ENCODE results near the gene TANK. TPM values are rescaled to one million over a fixed set of nuclear protein-coding genes. Genes with fewer than 3 reads are reported as not detected.
A peak's percentile ranks its signal among the peaks of the same experiment; 100 is the strongest.

Gene TANK
- total RNA-seq, 3 donors from 2014 or later (not counting 1 experiment from before 2014, with no cell fraction given) = 68.9 to 121 (median 76.1) TPM

GRCh38 chr2:161159456-161160225 is 587 bp upstream of the TANK start:
- ATAC-seq = no peak
- Histone ChIP-seq H3K4me3 (ENCODE audit: low read length) (peak overlapping the region; percentile 98), H3K4me1 (ENCODE audit: control insufficient read depth, insufficient read depth, low read length) (no peaks in the 10 kb centered on the region), H3K9me3 (ENCODE audit: control insufficient read depth, insufficient read depth, low read length) (no peaks in the 10 kb centered on the region), H3K27ac (ENCODE audit: low read length) (peak overlapping the region; percentile 99), H3K27me3 (ENCODE audit: control insufficient read depth, insufficient read depth, low read length) (no peaks in the 10 kb centered on the region), H3K36me3 (ENCODE audit: control insufficient read depth, insufficient read depth, low read length) (peaks cover 14% of the 10 kb centered on the region)
- no peak for DNase-seq
- WGBS (ENCODE audit: insufficient coverage) = 8% methylated on average over 7 of the region's 9 CpGs
- peak overlapping the region; percentile 96 for H3K4me3 Mint-ChIP-seq
- no peaks in the 10 kb centered on the region for H3K36me3 Mint-ChIP-seq
- H3K9me3 Mint-ChIP-seq = no peaks in the 10 kb centered on the region
- peaks cover 0 to 2% of the 10 kb centered on the region in 2 donors for H3K27me3 Mint-ChIP-seq (ENCODE audit: low read depth in 2 of 2)
- intact Hi-C loops (cut with micrococcal nuclease) = loop anchor here (1.0 to 2.0 kb wide), 2 partner anchors 23 to 149 kb away; partner anchors contain the start of gene PSMD14
- H3K27ac Mint-ChIP-seq = peak overlapping the region; percentile 91 to 96
- peaks cover 27 to 31% of the 10 kb centered on the region in 2 donors for H3K4me1 Mint-ChIP-seq
- no peak for TF ChIP-seq CTCF (IDR thresholded peaks at IDR 0.05)

GRCh38 chr2:161161074-161161706 is 962 bp downstream of the TANK start:
- H3K36me3 Mint-ChIP-seq = no peaks in the 10 kb centered on the region
- H3K4me3 Mint-ChIP-seq = peak overlapping the region; percentile 96
- DNase-seq (no peak), ATAC-seq (peak in 2 of 3 donors; percentile 37 to 51)
- peaks cover 34 to 43% of the 10 kb centered on the region in 2 donors for H3K4me1 Mint-ChIP-seq
- no peaks in the 10 kb centered on the region for H3K27me3 Mint-ChIP-seq (ENCODE audit: low read depth in 2 of 2)
- Histone ChIP-seq H3K9me3 (ENCODE audit: control insufficient read depth, insufficient read depth, low read length) (no peaks in the 10 kb centered on the region), H3K4me1 (ENCODE audit: control insufficient read depth, insufficient read depth, low read length) (no peaks in the 10 kb centered on the region), H3K36me3 (ENCODE audit: control insufficient read depth, insufficient read depth, low read length) (peaks cover 16% of the 10 kb centered on the region), H3K4me3 (ENCODE audit: low read length) (peak overlapping the region; percentile 98), H3K27ac (ENCODE audit: low read length) (peak overlapping the region; percentile 99), H3K27me3 (ENCODE audit: control insufficient read depth, insufficient read depth, low read length) (no peaks in the 10 kb centered on the region)
- 0% methylated on average over 11 of the region's 13 CpGs for WGBS (ENCODE audit: insufficient coverage)
- H3K9me3 Mint-ChIP-seq = no peaks in the 10 kb centered on the region
- H3K27ac Mint-ChIP-seq = peak overlapping the region; percentile 91 to 96
- no peak for TF ChIP-seq CTCF (IDR thresholded peaks at IDR 0.05)
- intact Hi-C loops (cut with micrococcal nuclease) = loop anchor here (2.0 kb wide), 1 partner anchor 24 kb away; no protein-coding TSS in a partner anchor

- WGBS (ENCODE audit: insufficient coverage) = 40% methylated on average over 1 of the region's 2 CpGs
- H3K9me3 ChIP-seq (ENCODE audit: control insufficient read depth, insufficient read depth, low read length) = no peaks in the 10 kb centered on the region
- Mint-ChIP-seq H3K27ac (peak overlapping the region; percentile 47 to 51), H3K36me3 (no peaks in the 10 kb centered on the region), H3K9me3 (no peaks in the 10 kb centered on the region), H3K4me1 (peaks cover 57 to 63% of the 10 kb centered on the region in 2 donors), H3K27me3 (ENCODE audit: low read depth in 2 of 2) (no peaks in the 10 kb centered on the region), H3K4me3 (peak overlapping the region; percentile 33)
- no peak for TF ChIP-seq CTCF (IDR thresholded peaks at IDR 0.05)
- no peak for ATAC-seq
- H3K4me1 ChIP-seq (ENCODE audit: control insufficient read depth, insufficient read depth, low read length) = peaks cover 19% of the 10 kb centered on the region
- no peak overlapping the region for H3K4me3 ChIP-seq (ENCODE audit: low read length)
- peak overlapping the region; percentile 31 for H3K27ac ChIP-seq (ENCODE audit: low read length)
- no peak for DNase-seq
- no peaks in the 10 kb centered on the region for H3K27me3 ChIP-seq (ENCODE audit: control insufficient read depth, insufficient read depth, low read length)
- H3K36me3 ChIP-seq (ENCODE audit: control insufficient read depth, insufficient read depth, low read length) = peaks cover 16% of the 10 kb centered on the region
- intact Hi-C loops (cut with micrococcal nuclease) = no loop called here
Observed at GRCh38 chr2:161163440-161163839, 3.2 kb downstream of the TANK start.
